ENCODE results near the gene IL2RG.

Gene IL2RG

DNA sequence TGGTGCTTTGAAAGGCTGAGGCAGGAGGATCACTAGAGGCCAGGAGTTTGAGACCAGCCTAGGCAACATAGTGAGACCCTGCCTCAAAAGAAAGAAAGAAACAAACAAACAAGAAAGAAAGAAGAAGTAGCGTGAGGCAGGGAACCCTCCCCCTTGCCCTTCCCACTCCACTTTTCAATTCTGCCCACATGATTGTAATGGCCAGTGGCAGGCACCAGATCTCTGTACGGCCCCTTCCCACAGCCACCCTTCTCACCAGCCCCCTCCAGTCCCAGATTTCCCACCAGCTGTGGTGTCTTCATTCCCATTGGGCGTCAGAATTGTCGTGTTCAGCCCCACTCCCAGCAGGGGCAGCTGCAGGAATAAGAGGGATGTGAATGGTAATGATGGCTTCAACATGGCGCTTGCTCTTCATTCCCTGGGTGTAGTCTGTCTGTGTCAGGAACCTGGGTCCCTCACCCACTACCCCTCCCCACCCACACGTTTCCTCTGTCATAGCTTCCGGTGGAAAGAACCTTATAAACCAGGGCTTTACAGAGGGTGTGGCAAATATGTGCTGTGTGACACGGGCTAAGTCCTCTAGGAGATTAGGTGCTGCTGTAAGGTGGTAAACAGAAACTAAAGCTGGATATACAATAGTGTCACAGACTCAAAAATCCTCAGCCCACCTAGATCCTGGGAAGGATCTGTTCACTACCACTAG, at the start of gene IL2RG:
Gene IL2RG (minus strand): TSS at position 437 of the 703 bp plus-strand sequence. CDS start 38 bp downstream, at position 399.
- Histone ChIP-seq H3K4me1 (ENCODE audit: control insufficient read depth, insufficient read depth, low read length) (peaks cover 9% of the 10 kb centered on the region; the same call in 1 of the 2 replicates), H3K27me3 (ENCODE audit: control insufficient read depth, insufficient read depth, low read length) (peaks cover 81% of the 10 kb centered on the region), H3K9me3 (ENCODE audit: control insufficient read depth, insufficient read depth, low read depth, low read length) (no peaks in the 10 kb centered on the region; the same call in 1 of the 2 replicates), H3K9ac (ENCODE audit: low read length) (no peak within 1 kb of the TSS), H3K36me3 (ENCODE audit: control insufficient read depth, insufficient read depth, low read length) (no peaks in the 10 kb centered on the region), H3K4me3 (ENCODE audit: low read depth, low read length) (no peak within 1 kb of the TSS), H3K27ac (ENCODE audit: low read depth, low read length) (no peak within 1 kb of the TSS)

DNA sequence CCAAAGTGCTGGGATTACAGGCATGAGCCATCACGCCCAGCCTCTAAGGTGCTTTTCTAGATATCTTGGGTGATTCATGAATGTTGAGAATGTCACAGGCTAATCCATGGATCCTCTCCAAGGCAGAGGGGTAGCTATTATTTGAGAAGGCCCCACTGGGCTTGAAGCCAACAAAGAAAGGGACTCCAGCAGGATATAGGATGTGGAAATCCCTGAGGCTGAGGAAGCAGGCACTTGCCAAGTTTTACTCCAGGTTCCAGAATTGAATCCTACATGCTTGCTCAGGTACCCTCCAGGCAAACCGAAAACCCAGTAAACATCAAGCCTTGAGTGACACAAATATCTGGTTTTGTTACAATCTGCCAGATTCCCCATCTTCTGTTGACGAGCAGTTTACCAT, 49.1 kb upstream of the IL2RG start:
- Histone ChIP-seq H3K9ac (ENCODE audit: low read length) (no peak overlapping the region), H3K27ac (ENCODE audit: low read depth, low read length) (no peak overlapping the region), H3K4me3 (ENCODE audit: low read depth, low read length) (no peak overlapping the region), H3K36me3 (ENCODE audit: control insufficient read depth, insufficient read depth, low read length) (no peaks in the 10 kb centered on the region), H3K9me3 (ENCODE audit: control insufficient read depth, insufficient read depth, low read depth, low read length) (peaks cover 20% of the 10 kb centered on the region; the same call in 1 of the 2 replicates), H3K4me1 (ENCODE audit: control insufficient read depth, insufficient read depth, low read length) (no peaks in the 10 kb centered on the region), H3K27me3 (ENCODE audit: control insufficient read depth, insufficient read depth, low read length) (peaks cover 13% of the 10 kb centered on the region; the same call in 1 of the 2 replicates)

DNA sequence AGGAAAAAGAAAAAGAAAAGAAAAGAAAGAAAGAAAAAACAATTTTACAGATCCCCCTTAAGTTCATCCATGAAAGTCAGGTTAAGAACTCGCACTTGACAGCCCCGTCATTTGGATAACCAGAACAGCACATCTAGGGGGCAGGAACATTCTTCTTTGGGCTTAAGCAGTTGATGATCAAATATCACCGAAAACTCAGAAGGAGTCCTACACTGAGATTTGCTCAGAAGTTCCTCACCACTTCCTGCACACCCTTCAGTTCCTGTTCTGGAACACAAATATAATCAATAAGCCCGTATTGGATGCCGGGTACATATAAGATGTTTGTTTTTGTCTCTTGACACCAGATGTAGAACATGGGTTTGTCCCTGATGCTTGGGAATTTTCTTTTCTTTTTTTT, 48.0 kb upstream of the IL2RG start:
- peaks cover 21% of the 10 kb centered on the region; the same call in 1 of the 2 replicates for H3K9me3 ChIP-seq (ENCODE audit: control insufficient read depth, insufficient read depth, low read depth, low read length)
- H3K27ac ChIP-seq (ENCODE audit: low read depth, low read length) = no peak overlapping the region
- peaks cover 11% of the 10 kb centered on the region; the same call in 1 of the 2 replicates for H3K27me3 ChIP-seq (ENCODE audit: control insufficient read depth, insufficient read depth, low read length)
- H3K4me3 ChIP-seq (ENCODE audit: low read depth, low read length) = no peak overlapping the region
- no peaks in the 10 kb centered on the region for H3K4me1 ChIP-seq (ENCODE audit: control insufficient read depth, insufficient read depth, low read length)
- H3K9ac ChIP-seq (ENCODE audit: low read length) = no peak overlapping the region
- no peaks in the 10 kb centered on the region for H3K36me3 ChIP-seq (ENCODE audit: control insufficient read depth, insufficient read depth, low read length)

DNA sequence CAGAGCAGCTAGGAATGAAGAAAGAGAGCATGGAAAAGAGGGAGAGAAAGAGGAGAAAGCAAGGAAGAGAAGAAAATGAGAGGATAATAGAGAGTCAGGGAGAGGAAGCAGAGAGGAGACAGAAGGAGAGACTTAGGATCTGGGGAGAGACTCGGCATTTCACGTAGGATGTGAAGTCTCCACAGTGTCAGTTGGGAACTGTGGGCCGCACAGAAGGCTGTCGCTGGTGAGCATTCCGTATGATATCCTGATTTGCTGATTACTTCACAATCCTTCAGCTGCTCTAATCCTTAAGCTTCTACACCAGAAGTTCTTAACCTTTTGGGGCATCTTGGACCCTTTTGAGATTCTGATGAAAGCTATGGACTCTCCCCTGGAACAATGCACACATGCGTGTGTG, 47.2 kb upstream of the IL2RG start:
- no peaks in the 10 kb centered on the region for H3K36me3 ChIP-seq (ENCODE audit: control insufficient read depth, insufficient read depth, low read length)
- H3K9ac ChIP-seq (ENCODE audit: low read length) = no peak overlapping the region
- peaks cover 5% of the 10 kb centered on the region; the same call in 1 of the 2 replicates for H3K27me3 ChIP-seq (ENCODE audit: control insufficient read depth, insufficient read depth, low read length)
- H3K27ac ChIP-seq (ENCODE audit: low read depth, low read length) = no peak overlapping the region
- H3K9me3 ChIP-seq (ENCODE audit: control insufficient read depth, insufficient read depth, low read depth, low read length) = peaks cover 15% of the 10 kb centered on the region; the same call in 1 of the 2 replicates
- no peak overlapping the region for H3K4me3 ChIP-seq (ENCODE audit: low read depth, low read length)
- no peaks in the 10 kb centered on the region for H3K4me1 ChIP-seq (ENCODE audit: control insufficient read depth, insufficient read depth, low read length)

DNA sequence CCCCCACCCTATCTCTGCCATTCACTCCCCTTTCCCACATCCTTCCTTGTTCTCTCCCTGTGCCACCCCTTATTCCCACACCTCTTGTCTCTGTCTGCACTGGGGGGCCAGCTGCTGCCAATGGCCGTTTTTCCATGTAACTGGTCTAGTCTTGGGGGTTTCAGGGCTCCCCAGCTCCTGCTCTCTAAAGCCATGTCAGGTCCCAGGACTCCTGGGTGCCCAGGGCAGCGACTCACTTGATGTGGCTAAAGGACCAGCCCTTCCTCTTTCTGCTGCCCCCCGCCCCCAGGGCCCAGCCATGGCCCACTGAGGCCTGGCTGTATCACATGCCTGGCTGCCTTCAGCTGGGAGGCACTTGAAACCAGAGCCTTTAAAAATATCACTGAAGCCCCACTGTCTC, 43.3 kb upstream of the IL2RG start:
- H3K27me3 ChIP-seq (ENCODE audit: control insufficient read depth, insufficient read depth, low read length) = 0 out of 2 replicates have a peak, but pooled peaks cover 3% of the 10 kb centered on the region
- no peak overlapping the region for H3K4me3 ChIP-seq (ENCODE audit: low read depth, low read length)
- no peaks in the 10 kb centered on the region for H3K36me3 ChIP-seq (ENCODE audit: control insufficient read depth, insufficient read depth, low read length)
- peaks cover 15% of the 10 kb centered on the region; the same call in 1 of the 2 replicates for H3K9me3 ChIP-seq (ENCODE audit: control insufficient read depth, insufficient read depth, low read depth, low read length)
- no peak overlapping the region for H3K27ac ChIP-seq (ENCODE audit: low read depth, low read length)
- no peak overlapping the region for H3K9ac ChIP-seq (ENCODE audit: low read length)
- peaks cover 2% of the 10 kb centered on the region; the same call in 1 of the 2 replicates for H3K4me1 ChIP-seq (ENCODE audit: control insufficient read depth, insufficient read depth, low read length)

DNA sequence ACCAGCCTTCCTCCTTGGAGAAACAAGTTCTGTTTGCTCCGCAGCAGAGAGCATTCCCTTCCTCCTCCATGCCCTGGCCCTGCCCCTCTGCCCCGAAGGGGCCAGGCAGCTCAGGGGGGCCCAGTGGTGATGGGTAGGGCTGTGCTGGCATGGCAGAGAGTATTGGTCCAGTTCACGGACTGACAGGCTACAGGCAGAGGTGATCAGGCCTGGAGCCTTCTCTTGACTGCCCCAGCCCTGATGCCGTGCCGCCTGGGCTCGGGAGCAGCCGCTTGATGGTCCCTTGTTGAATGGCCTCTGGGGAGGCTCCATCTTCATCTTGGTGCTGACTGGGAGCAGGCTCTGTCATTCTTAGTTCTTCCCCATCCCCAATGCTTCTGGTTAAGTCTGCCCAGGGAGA, 42.8 kb upstream of the IL2RG start:
- Histone ChIP-seq H3K4me1 (ENCODE audit: control insufficient read depth, insufficient read depth, low read length) (peaks cover 2% of the 10 kb centered on the region; the same call in 1 of the 2 replicates), H3K4me3 (ENCODE audit: low read depth, low read length) (no peak overlapping the region), H3K9me3 (ENCODE audit: control insufficient read depth, insufficient read depth, low read depth, low read length) (peaks cover 16% of the 10 kb centered on the region; the same call in 1 of the 2 replicates), H3K27me3 (ENCODE audit: control insufficient read depth, insufficient read depth, low read length) (0 out of 2 replicates have a peak, but pooled peaks cover 3% of the 10 kb centered on the region), H3K9ac (ENCODE audit: low read length) (no peak overlapping the region), H3K27ac (ENCODE audit: low read depth, low read length) (no peak overlapping the region), H3K36me3 (ENCODE audit: control insufficient read depth, insufficient read depth, low read length) (no peaks in the 10 kb centered on the region)

DNA sequence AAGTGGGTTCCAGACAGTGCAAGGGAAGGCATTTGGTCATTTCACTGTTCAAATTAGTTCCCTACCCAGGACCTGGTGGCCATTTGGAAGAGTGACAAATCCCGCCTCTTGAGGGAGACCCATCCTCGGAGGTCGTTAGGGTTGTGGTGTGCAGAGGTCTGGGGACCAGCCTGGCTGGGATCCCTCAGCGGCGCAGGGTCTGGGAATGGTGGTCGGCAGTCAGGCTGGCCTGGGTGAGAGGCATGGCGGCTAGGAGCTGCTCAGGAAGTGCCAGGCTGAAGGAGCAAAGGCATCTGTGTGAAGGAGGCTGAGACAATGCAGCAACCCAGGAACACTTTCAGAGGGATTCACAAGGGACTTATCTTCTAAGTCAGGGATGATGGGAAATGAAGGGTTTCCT, 40.0 kb upstream of the IL2RG start:
- Histone ChIP-seq H3K9ac (ENCODE audit: low read length) (no peak overlapping the region), H3K27me3 (ENCODE audit: control insufficient read depth, insufficient read depth, low read length) (0 out of 2 replicates have a peak, but pooled peaks cover 3% of the 10 kb centered on the region), H3K36me3 (ENCODE audit: control insufficient read depth, insufficient read depth, low read length) (no peaks in the 10 kb centered on the region), H3K27ac (ENCODE audit: low read depth, low read length) (no peak overlapping the region), H3K9me3 (ENCODE audit: control insufficient read depth, insufficient read depth, low read depth, low read length) (peaks cover 20% of the 10 kb centered on the region; the same call in 1 of the 2 replicates), H3K4me1 (ENCODE audit: control insufficient read depth, insufficient read depth, low read length) (peaks cover 15% of the 10 kb centered on the region; the same call in 1 of the 2 replicates), H3K4me3 (ENCODE audit: low read depth, low read length) (no peak overlapping the region)

DNA sequence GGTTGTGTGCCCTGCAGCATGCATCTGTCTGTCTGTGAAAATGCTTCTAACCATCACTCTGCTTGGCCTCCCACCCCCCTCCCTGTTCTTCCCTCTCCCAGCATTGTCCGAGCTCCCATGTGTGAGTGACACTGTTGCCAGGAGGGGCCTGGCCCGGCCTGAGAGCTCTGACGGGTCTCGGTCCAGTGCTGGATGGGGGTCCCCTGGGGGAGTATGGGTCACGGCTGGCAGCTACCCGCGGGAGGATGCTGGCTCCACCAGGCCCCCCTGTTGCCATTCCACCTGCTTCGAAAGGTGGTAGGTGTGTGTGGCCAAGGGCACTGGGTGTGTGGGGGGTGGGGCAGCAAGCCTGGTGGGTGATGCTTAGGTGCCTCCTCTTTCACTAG, 36.9 kb upstream of the IL2RG start:
- no peak overlapping the region for H3K27ac ChIP-seq (ENCODE audit: low read depth, low read length)
- H3K27me3 ChIP-seq (ENCODE audit: control insufficient read depth, insufficient read depth, low read length) = peaks cover 17% of the 10 kb centered on the region
- H3K9ac ChIP-seq (ENCODE audit: low read length) = no peak overlapping the region
- peaks cover 19% of the 10 kb centered on the region; the same call in 1 of the 2 replicates for H3K9me3 ChIP-seq (ENCODE audit: control insufficient read depth, insufficient read depth, low read depth, low read length)
- no peak overlapping the region for H3K4me3 ChIP-seq (ENCODE audit: low read depth, low read length)
- no peaks in the 10 kb centered on the region for H3K36me3 ChIP-seq (ENCODE audit: control insufficient read depth, insufficient read depth, low read length)
- peaks cover 18% of the 10 kb centered on the region for H3K4me1 ChIP-seq (ENCODE audit: control insufficient read depth, insufficient read depth, low read length)

DNA sequence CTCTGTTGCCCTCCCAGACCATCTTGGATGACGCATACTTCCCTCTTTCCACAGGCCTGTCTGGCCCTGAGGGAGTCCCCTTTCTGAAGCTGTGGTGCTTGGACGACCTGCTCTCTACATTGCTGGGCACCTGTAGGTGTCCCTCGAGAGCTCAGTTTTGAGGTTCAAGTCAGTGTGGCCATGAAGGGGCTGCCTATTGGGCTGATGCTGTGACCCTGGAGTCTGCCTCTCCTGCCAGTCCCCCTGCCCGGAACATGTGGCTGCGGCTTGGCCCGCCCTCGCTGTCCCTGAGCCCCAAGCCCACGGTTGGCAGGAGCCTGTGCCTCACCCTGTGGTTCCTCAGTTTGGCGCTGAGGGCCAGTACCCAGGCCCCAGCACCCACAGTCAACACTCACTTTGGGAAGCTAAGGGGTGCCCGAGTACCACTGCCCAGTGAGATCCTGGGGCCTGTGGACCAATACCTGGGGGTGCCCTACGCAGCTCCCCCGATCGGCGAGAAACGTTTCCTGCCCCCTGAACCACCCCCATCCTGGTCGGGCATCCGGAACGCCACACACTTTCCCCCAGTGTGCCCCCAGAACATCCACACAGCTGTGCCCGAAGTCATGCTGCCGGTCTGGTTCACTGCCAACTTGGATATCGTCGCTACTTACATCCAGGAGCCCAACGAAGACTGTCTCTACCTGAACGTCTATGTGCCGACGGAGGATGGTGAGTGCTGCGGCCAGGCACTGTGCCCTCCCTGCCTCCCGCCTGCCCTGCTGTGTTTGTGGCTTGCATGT, 36.3 kb upstream of the IL2RG start:
- Histone ChIP-seq H3K9me3 (ENCODE audit: control insufficient read depth, insufficient read depth, low read depth, low read length) (peaks cover 20% of the 10 kb centered on the region; the same call in 1 of the 2 replicates), H3K27me3 (ENCODE audit: control insufficient read depth, insufficient read depth, low read length) (peaks cover 17% of the 10 kb centered on the region), H3K9ac (ENCODE audit: low read length) (no peak overlapping the region), H3K36me3 (ENCODE audit: control insufficient read depth, insufficient read depth, low read length) (no peaks in the 10 kb centered on the region), H3K4me3 (ENCODE audit: low read depth, low read length) (no peak overlapping the region), H3K4me1 (ENCODE audit: control insufficient read depth, insufficient read depth, low read length) (peaks cover 16% of the 10 kb centered on the region), H3K27ac (ENCODE audit: low read depth, low read length) (no peak overlapping the region)

DNA sequence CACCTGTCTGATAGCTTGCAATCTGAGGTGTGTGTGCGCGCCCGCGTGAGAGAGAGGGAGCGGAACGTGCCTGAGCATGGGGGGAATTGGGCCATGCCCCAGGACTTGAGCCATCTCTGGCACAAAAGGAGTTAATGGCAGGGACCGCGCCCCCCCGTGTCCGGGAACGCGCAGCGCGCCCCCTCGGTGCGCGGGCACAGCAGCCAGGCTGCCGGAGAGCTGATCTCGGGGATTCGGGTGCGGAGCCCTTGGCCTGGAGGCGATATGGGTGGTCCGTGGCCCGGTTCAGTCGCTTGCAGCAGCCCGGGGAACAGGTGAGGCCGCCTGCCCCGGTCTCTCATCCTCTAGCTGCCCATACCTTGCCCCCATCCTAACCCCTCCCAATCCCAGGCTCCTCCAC, 33.3 kb upstream of the IL2RG start, which contains the start of gene NLGN3:
Gene NLGN3 (plus strand): TSS at position 191 of the 400 bp plus-strand sequence. CDS start 2,909 bp downstream, outside the sequence.
- Histone ChIP-seq H3K27ac (ENCODE audit: low read depth, low read length) (no peak within 1 kb of the TSS), H3K4me1 (ENCODE audit: control insufficient read depth, insufficient read depth, low read length) (peaks cover 16% of the 10 kb centered on the region), H3K9me3 (ENCODE audit: control insufficient read depth, insufficient read depth, low read depth, low read length) (peaks cover 19% of the 10 kb centered on the region; the same call in 1 of the 2 replicates), H3K27me3 (ENCODE audit: control insufficient read depth, insufficient read depth, low read length) (peaks cover 14% of the 10 kb centered on the region), H3K4me3 (ENCODE audit: low read depth, low read length) (peak within 1 kb of the TSS; percentile 66), H3K36me3 (ENCODE audit: control insufficient read depth, insufficient read depth, low read length) (peaks cover 17% of the 10 kb centered on the region), H3K9ac (ENCODE audit: low read length) (no peak within 1 kb of the TSS)
